Effector memory CD4-positive, alpha-beta T cell (primary cell): Measurements from ENCODE around the gene STAT6.

Source experiments
- DNase-seq, 3 donors: peaks; one replicate each; pipeline ENCODE4 v3.0.0-alpha.2; 2020
- H3K27ac ChIP-seq: 2 replicates; pipeline ENCODE4 v1.7.0; 2013; ENCODE audit warnings: mild to moderate bottlenecking, low read length, moderate library complexity; ENCODE audit not compliant: insufficient read depth, poor library complexity, severe bottlenecking
- H3K27me3 ChIP-seq: replicated peaks from 2 replicates; pipeline ENCODE4 v1.7.0; 2013; ENCODE audit warnings: mild to moderate bottlenecking, low read length; ENCODE audit not compliant: insufficient read depth, control insufficient read depth, poor library complexity, severe bottlenecking
- H3K36me3 ChIP-seq: 2 replicates; pipeline ENCODE4 v1.7.0; 2013; ENCODE audit warnings: mild to moderate bottlenecking, low read length, moderate library complexity; ENCODE audit not compliant: control insufficient read depth, insufficient read depth
- H3K4me1 ChIP-seq: 2 replicates; pipeline ENCODE4 v1.7.0; 2013; ENCODE audit warnings: low read length, mild to moderate bottlenecking; ENCODE audit not compliant: control insufficient read depth, insufficient read depth, poor library complexity, severe bottlenecking
- H3K4me3 ChIP-seq: 2 replicates; pipeline ENCODE4 v1.7.0; 2013; ENCODE audit warnings: low read length, low read depth, mild to moderate bottlenecking; ENCODE audit not compliant: insufficient read depth, poor library complexity, severe bottlenecking
- H3K9me3 ChIP-seq: 2 replicates; pipeline ENCODE4 v1.7.0; 2013; ENCODE audit warnings: mild to moderate bottlenecking, low read length, moderate library complexity; ENCODE audit not compliant: control insufficient read depth
- total RNA-seq, 3 donors: gene quantifications; one replicate each; lab custom pipeline; 2026; lab: John Stamatoyannopoulos, UW

The STAT6 gene
- total RNA-seq: 205 to 284 (median 215) reads per million in 3 donors

GRCh38 chr12:57111031-57111734, at the start of gene STAT6:
Gene STAT6, minus strand, starts transcription at chr12:57111362. Its CDS starts 3,084 bp downstream, at chr12:57108278.
- H3K4me1 ChIP-seq: peaks cover 32% of the 10 kb centered on the region
- peaks cover 20% of the 10 kb centered on the region for H3K36me3 ChIP-seq
- H3K9me3 ChIP-seq: no peaks in the 10 kb centered on the region
- no peaks in the 10 kb centered on the region for H3K27me3 ChIP-seq
- DNase-seq: peak; percentile 77 to 81 (median 80)
- peak within 1 kb of the TSS; percentile 76 for H3K4me3 ChIP-seq
- H3K27ac ChIP-seq: peak within 1 kb of the TSS; percentile 97

GRCh38 chr12:57160741-57161140, 49.6 kb upstream of the STAT6 start:
- Histone ChIP-seq H3K9me3 (no peaks in the 10 kb centered on the region), H3K27me3 (no peaks in the 10 kb centered on the region), H3K4me1 (no peaks in the 10 kb centered on the region), H3K27ac (no peak overlapping the region), H3K4me3 (no peak overlapping the region), H3K36me3 (no peaks in the 10 kb centered on the region)
- DNase-seq: no peak

GRCh38 chr12:57160040-57160439, 48.9 kb upstream of the STAT6 start:
- no peaks in the 10 kb centered on the region for H3K4me1 ChIP-seq
- H3K4me3 ChIP-seq: no peak overlapping the region
- no peaks in the 10 kb centered on the region for H3K27me3 ChIP-seq
- H3K27ac ChIP-seq: no peak overlapping the region
- H3K36me3 ChIP-seq: no peaks in the 10 kb centered on the region
- H3K9me3 ChIP-seq: no peaks in the 10 kb centered on the region
- no peak for DNase-seq

- DNase-seq: no peak
- Histone ChIP-seq H3K27ac (no peak overlapping the region), H3K4me1 (no peaks in the 10 kb centered on the region), H3K27me3 (no peaks in the 10 kb centered on the region), H3K4me3 (no peak overlapping the region), H3K36me3 (no peaks in the 10 kb centered on the region), H3K9me3 (no peaks in the 10 kb centered on the region)
Measured at GRCh38 chr12:57159311-57159710, 48.1 kb upstream of the STAT6 start.

- no peak overlapping the region for H3K4me3 ChIP-seq
- no peak overlapping the region for H3K27ac ChIP-seq
- H3K36me3 ChIP-seq: no peaks in the 10 kb centered on the region
- no peak for DNase-seq
- H3K4me1 ChIP-seq: no peaks in the 10 kb centered on the region
- no peaks in the 10 kb centered on the region for H3K27me3 ChIP-seq
- H3K9me3 ChIP-seq: no peaks in the 10 kb centered on the region
Measured at GRCh38 chr12:57158665-57159064, 47.5 kb upstream of the STAT6 start.

- Histone ChIP-seq H3K27me3 (no peaks in the 10 kb centered on the region), H3K36me3 (no peaks in the 10 kb centered on the region), H3K4me3 (no peak overlapping the region), H3K9me3 (no peaks in the 10 kb centered on the region), H3K4me1 (no peaks in the 10 kb centered on the region), H3K27ac (no peak overlapping the region)
- no peak for DNase-seq
Measured at GRCh38 chr12:57158186-57158585, 47.0 kb upstream of the STAT6 start.

GRCh38 chr12:57157588-57158173, 46.5 kb upstream of the STAT6 start:
- Histone ChIP-seq H3K27me3 (no peaks in the 10 kb centered on the region), H3K36me3 (no peaks in the 10 kb centered on the region), H3K4me3 (no peak overlapping the region), H3K4me1 (no peaks in the 10 kb centered on the region), H3K27ac (no peak overlapping the region), H3K9me3 (no peaks in the 10 kb centered on the region)
- DNase-seq: no peak

- H3K27me3 ChIP-seq: no peaks in the 10 kb centered on the region
- H3K4me1 ChIP-seq: no peaks in the 10 kb centered on the region
- no peak for DNase-seq
- H3K27ac ChIP-seq: no peak overlapping the region
- no peaks in the 10 kb centered on the region for H3K36me3 ChIP-seq
- no peak overlapping the region for H3K4me3 ChIP-seq
- H3K9me3 ChIP-seq: no peaks in the 10 kb centered on the region
Measured at GRCh38 chr12:57156701-57157403, 45.7 kb upstream of the STAT6 start.

- H3K27ac ChIP-seq: no peak overlapping the region
- no peak for DNase-seq
- H3K4me3 ChIP-seq: no peak overlapping the region
- no peaks in the 10 kb centered on the region for H3K4me1 ChIP-seq
- no peaks in the 10 kb centered on the region for H3K27me3 ChIP-seq
- H3K9me3 ChIP-seq: no peaks in the 10 kb centered on the region
- H3K36me3 ChIP-seq: no peaks in the 10 kb centered on the region
Measured at GRCh38 chr12:57154804-57155434, 43.8 kb upstream of the STAT6 start.

GRCh38 chr12:57154076-57154475, 42.9 kb upstream of the STAT6 start:
- H3K4me3 ChIP-seq: no peak overlapping the region
- no peak overlapping the region for H3K27ac ChIP-seq
- no peak for DNase-seq
- no peaks in the 10 kb centered on the region for H3K36me3 ChIP-seq
- no peaks in the 10 kb centered on the region for H3K9me3 ChIP-seq
- H3K4me1 ChIP-seq: no peaks in the 10 kb centered on the region
- H3K27me3 ChIP-seq: no peaks in the 10 kb centered on the region
